UCSD-AML1 (cell line): ENCODE data around the gene PACRG.

Source experiments
- DNase-seq: peaks from one replicate; lab custom pipeline; 2025; ENCODE audit not compliant: unreplicated experiment; lab: John Stamatoyannopoulos, UW

Gene PACRG

GRCh38 chr6:163341224-163342061, 613.7 kb downstream of the PACRG start:
- no peak for DNase-seq

GRCh38 chr6:163342571-163343539, 615.1 kb downstream of the PACRG start:
- DNase-seq: no peak

GRCh38 chr6:163343609-163344008, 615.8 kb downstream of the PACRG start:
- DNase-seq: no peak

GRCh38 chr6:163344411-163344810, 616.6 kb downstream of the PACRG start:
- no peak for DNase-seq

GRCh38 chr6:163345931-163346330, 618.2 kb downstream of the PACRG start:
- no peak for DNase-seq

GRCh38 chr6:163346497-163346961, 618.8 kb downstream of the PACRG start:
- no peak for DNase-seq

GRCh38 chr6:163347021-163347446, 619.3 kb downstream of the PACRG start:
- no peak for DNase-seq

- DNase-seq: no peak
Measured at GRCh38 chr6:163348789-163349680, 621.3 kb downstream of the PACRG start.

GRCh38 chr6:163349696-163350095, 621.9 kb downstream of the PACRG start:
- no peak for DNase-seq

- DNase-seq: no peak
Measured at GRCh38 chr6:163351013-163351412, 623.2 kb downstream of the PACRG start.

GRCh38 chr6:163352011-163352685, 624.4 kb downstream of the PACRG start:
- DNase-seq: peak; percentile 31

GRCh38 chr6:163352966-163353365, 625.2 kb downstream of the PACRG start:
- DNase-seq: no peak

GRCh38 chr6:163354085-163354484, 626.3 kb downstream of the PACRG start:
- no peak for DNase-seq

- DNase-seq: peak; percentile 41
Measured at GRCh38 chr6:163354761-163355425, 627.1 kb downstream of the PACRG start.

- DNase-seq: peak; percentile 62
Measured at GRCh38 chr6:163355426-163355991, 627.7 kb downstream of the PACRG start.

GRCh38 chr6:163356324-163356723, 628.5 kb downstream of the PACRG start:
- peak; percentile 41 for DNase-seq

- no peak for DNase-seq
Measured at GRCh38 chr6:163356743-163357142, 629.0 kb downstream of the PACRG start.

- no peak for DNase-seq
Measured at GRCh38 chr6:163364641-163365040, 636.9 kb downstream of the PACRG start.
